Measurements from ENCODE around the gene ENOX2.
"Not testable (repeated sequence)": the region's sequence is repeated elsewhere in the genome, so short reads cannot be mapped to it uniquely, and the experiment has no call there.

ENOX2 gene

DNA sequence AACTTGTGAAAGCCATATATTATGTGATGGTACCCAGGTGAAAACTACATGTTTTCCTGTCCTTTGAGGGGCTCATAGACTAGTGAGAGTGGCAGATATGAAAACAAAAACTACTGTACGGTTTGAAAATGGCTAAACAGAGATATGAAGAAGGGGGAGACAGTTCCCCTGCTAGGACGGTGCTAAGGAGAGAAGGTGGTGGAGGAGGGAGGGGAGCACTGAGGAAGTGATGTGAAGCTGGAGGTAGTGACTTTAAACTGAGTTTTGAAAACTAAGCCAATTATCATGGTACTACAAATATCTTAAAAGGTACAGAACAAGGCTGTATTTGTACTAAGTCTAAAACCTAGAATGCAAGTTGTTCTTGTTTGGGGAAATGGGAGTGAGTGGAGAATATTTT, 188.3 kb downstream of the ENOX2 start:
- Histone ChIP-seq H3K9me3 (ENCODE audit: low read length) (no peaks in the 10 kb centered on the region), H2AFZ (ENCODE audit: low read depth, low read length) (no peak overlapping the region), H3K27me3 (ENCODE audit: insufficient read depth, low read length) (peaks cover 2% of the 10 kb centered on the region), H3K4me1 (ENCODE audit: insufficient read depth, low read length) (peaks cover 31% of the 10 kb centered on the region), H3K4me3 (ENCODE audit: low read length) (no peak overlapping the region), H3K36me3 (ENCODE audit: insufficient read depth, low read length) (no peaks in the 10 kb centered on the region)

DNA sequence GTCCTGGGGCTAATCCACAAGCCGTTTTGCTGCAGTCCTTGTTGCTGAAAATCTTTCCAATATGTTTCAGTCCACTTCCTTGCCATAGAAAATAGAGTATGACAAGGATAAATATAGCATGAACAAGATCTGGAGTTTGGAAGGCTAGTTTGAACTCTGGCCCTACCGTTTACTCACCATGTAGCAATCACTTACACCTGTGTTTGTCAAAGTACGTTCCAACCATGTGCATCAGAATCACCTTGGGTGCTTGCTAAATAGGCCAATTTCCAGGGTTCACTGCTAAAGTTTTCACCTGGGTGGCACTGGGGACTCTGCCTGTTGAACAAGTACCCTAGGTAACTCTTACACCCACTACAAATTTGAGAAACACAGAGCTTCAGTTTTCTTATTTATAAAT, 188.9 kb downstream of the ENOX2 start:
- H3K4me3 ChIP-seq (ENCODE audit: low read length): no peak overlapping the region
- peaks cover 2% of the 10 kb centered on the region for H3K27me3 ChIP-seq (ENCODE audit: insufficient read depth, low read length)
- H2AFZ ChIP-seq (ENCODE audit: low read depth, low read length): no peak overlapping the region
- H3K4me1 ChIP-seq (ENCODE audit: insufficient read depth, low read length): peaks cover 26% of the 10 kb centered on the region
- H3K36me3 ChIP-seq (ENCODE audit: insufficient read depth, low read length): no peaks in the 10 kb centered on the region
- no peaks in the 10 kb centered on the region for H3K9me3 ChIP-seq (ENCODE audit: low read length)

GRCh38 chrX:130709178-130709577, 193.8 kb downstream of the ENOX2 start:
- H2AFZ ChIP-seq (ENCODE audit: low read depth, low read length); H3K4me1 ChIP-seq (ENCODE audit: insufficient read depth, low read length); H3K4me3 ChIP-seq (ENCODE audit: low read length); H3K36me3 ChIP-seq (ENCODE audit: insufficient read depth, low read length); H3K9me3 ChIP-seq (ENCODE audit: low read length); H3K27me3 ChIP-seq (ENCODE audit: insufficient read depth, low read length): not testable (repeated sequence)

DNA sequence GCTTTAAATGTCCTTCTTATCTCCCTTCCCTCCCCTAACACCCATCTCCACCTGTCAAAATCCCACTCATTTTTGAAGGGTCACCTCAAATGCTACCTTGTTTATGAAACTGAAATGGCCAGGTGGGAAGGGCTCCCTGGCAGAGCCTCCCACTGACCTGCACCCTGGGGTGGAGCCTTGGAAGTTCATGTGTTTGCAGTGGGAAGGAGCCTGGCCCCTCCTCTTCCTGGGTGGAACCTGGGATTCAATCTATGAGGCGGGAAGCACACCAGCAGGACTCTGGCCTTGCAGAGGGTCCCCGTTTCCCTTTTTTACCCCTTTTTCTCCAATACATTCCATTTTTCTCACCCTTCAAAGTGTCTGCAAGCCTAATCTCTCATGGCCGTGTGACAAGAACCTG, 197.4 kb downstream of the ENOX2 start:
- Histone ChIP-seq H3K27me3 (ENCODE audit: insufficient read depth, low read length) (no peaks in the 10 kb centered on the region), H3K4me3 (ENCODE audit: low read length) (no peak overlapping the region), H3K9me3 (ENCODE audit: low read length) (no peaks in the 10 kb centered on the region), H3K4me1 (ENCODE audit: insufficient read depth, low read length) (no peaks in the 10 kb centered on the region), H2AFZ (ENCODE audit: low read depth, low read length) (no peak overlapping the region), H3K36me3 (ENCODE audit: insufficient read depth, low read length) (no peaks in the 10 kb centered on the region)

GRCh38 chrX:130704053-130705038, 198.7 kb downstream of the ENOX2 start:
- no peak overlapping the region for H2AFZ ChIP-seq (ENCODE audit: low read depth, low read length)
- no peak overlapping the region for H3K4me3 ChIP-seq (ENCODE audit: low read length)
- no peaks in the 10 kb centered on the region for H3K27me3 ChIP-seq (ENCODE audit: insufficient read depth, low read length)
- no peaks in the 10 kb centered on the region for H3K36me3 ChIP-seq (ENCODE audit: insufficient read depth, low read length)
- H3K4me1 ChIP-seq (ENCODE audit: insufficient read depth, low read length): no peaks in the 10 kb centered on the region
- no peaks in the 10 kb centered on the region for H3K9me3 ChIP-seq (ENCODE audit: low read length)

GRCh38 chrX:130702867-130703707, 199.9 kb downstream of the ENOX2 start:
- H3K36me3 ChIP-seq (ENCODE audit: insufficient read depth, low read length): no peaks in the 10 kb centered on the region
- H3K27me3 ChIP-seq (ENCODE audit: insufficient read depth, low read length): no peaks in the 10 kb centered on the region
- no peak overlapping the region for H2AFZ ChIP-seq (ENCODE audit: low read depth, low read length)
- no peaks in the 10 kb centered on the region for H3K9me3 ChIP-seq (ENCODE audit: low read length)
- H3K4me1 ChIP-seq (ENCODE audit: insufficient read depth, low read length): no peaks in the 10 kb centered on the region
- no peak overlapping the region for H3K4me3 ChIP-seq (ENCODE audit: low read length)

- H3K4me3 ChIP-seq (ENCODE audit: low read length): no peak overlapping the region
- no peaks in the 10 kb centered on the region for H3K9me3 ChIP-seq (ENCODE audit: low read length)
- no peaks in the 10 kb centered on the region for H3K4me1 ChIP-seq (ENCODE audit: insufficient read depth, low read length)
Observed at GRCh38 chrX:130700629-130701028, 202.4 kb downstream of the ENOX2 start.

DNA sequence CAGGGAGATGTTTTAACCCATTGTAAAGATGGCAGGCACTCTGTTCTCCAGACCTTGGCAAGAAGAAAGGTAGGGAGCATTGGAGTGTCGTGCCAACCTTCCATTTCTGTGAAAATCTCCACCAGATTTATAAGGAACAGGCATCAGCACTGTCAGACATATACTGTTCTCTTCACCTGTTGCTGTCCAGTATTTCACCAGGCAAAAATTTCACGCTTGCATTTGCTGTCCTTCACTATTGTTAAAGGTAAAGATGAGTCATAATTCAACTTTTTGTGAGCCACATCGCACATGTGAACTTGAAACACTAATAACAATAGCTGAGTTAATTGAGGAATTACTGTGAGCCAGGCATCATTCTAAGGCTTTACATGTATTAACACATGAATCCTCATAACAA, 203.4 kb downstream of the ENOX2 start:
- no peaks in the 10 kb centered on the region for H3K9me3 ChIP-seq (ENCODE audit: low read length)

More at GRCh38 chrX:130700629-130701028, 202.4 kb downstream of the ENOX2 start:
- H3K36me3 ChIP-seq (ENCODE audit: insufficient read depth, low read length): no peaks in the 10 kb centered on the region
- H2AFZ ChIP-seq (ENCODE audit: low read depth, low read length): no peak overlapping the region
- no peaks in the 10 kb centered on the region for H3K27me3 ChIP-seq (ENCODE audit: insufficient read depth, low read length)

DNA sequence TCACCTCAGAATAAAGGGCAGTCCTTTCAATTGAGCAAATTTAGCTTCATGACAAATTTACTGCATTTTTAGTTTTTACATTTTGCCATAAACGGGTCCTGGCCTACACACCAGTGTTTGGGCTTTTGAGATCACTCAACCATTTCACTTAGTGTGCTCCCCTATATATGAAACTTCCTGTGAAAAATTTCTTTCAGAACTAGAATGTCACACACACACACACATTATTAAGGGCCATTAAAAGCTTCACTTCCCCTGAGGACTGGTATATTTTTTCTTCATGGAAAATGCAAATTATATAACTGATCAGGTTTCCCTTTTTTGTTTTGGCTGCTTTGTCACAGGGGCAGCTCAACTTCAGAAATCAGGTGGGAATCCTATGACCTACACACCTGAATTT, 206.5 kb downstream of the ENOX2 start:
- Histone ChIP-seq H3K27me3 (ENCODE audit: insufficient read depth, low read length) (no peaks in the 10 kb centered on the region), H3K4me3 (ENCODE audit: low read length) (no peak overlapping the region), H2AFZ (ENCODE audit: low read depth, low read length) (no peak overlapping the region), H3K4me1 (ENCODE audit: insufficient read depth, low read length) (no peaks in the 10 kb centered on the region), H3K36me3 (ENCODE audit: insufficient read depth, low read length) (no peaks in the 10 kb centered on the region), H3K9me3 (ENCODE audit: low read length) (no peaks in the 10 kb centered on the region)

More for the DNA sequence above, 203.4 kb downstream of the ENOX2 start:
- Histone ChIP-seq H3K4me3 (ENCODE audit: low read length) (no peak overlapping the region), H3K36me3 (ENCODE audit: insufficient read depth, low read length) (no peaks in the 10 kb centered on the region), H3K4me1 (ENCODE audit: insufficient read depth, low read length) (no peaks in the 10 kb centered on the region), H2AFZ (ENCODE audit: low read depth, low read length) (no peak overlapping the region), H3K27me3 (ENCODE audit: insufficient read depth, low read length) (no peaks in the 10 kb centered on the region)

GRCh38 chrX:130695931-130696330, 207.1 kb downstream of the ENOX2 start:
- Histone ChIP-seq H3K9me3 (ENCODE audit: low read length) (no peaks in the 10 kb centered on the region), H3K4me1 (ENCODE audit: insufficient read depth, low read length) (no peaks in the 10 kb centered on the region), H2AFZ (ENCODE audit: low read depth, low read length) (no peak overlapping the region), H3K27me3 (ENCODE audit: insufficient read depth, low read length) (no peaks in the 10 kb centered on the region), H3K4me3 (ENCODE audit: low read length) (no peak overlapping the region), H3K36me3 (ENCODE audit: insufficient read depth, low read length) (no peaks in the 10 kb centered on the region)

DNA sequence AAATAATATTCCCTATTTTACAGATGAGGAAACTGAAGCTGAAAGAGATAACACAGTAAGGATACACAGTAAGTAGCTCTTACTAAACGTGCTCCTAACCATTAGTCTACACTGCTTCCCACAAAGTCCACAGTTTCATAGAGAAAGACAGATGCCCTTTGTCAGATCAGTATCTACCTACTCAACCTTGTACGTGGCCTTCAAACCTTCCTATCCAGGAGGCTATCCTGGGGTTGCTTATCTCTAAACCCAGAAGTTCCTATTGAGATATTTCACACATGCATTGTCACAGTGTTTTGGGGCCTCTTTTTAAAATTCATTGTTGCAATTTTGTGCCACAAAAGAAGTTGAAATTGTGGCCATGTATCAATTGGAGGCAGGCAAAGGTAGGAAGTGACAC, 208.0 kb downstream of the ENOX2 start:
- H3K9me3 ChIP-seq (ENCODE audit: low read length): no peaks in the 10 kb centered on the region
- H3K36me3 ChIP-seq (ENCODE audit: insufficient read depth, low read length): no peaks in the 10 kb centered on the region
- no peaks in the 10 kb centered on the region for H3K27me3 ChIP-seq (ENCODE audit: insufficient read depth, low read length)
- H2AFZ ChIP-seq (ENCODE audit: low read depth, low read length): no peak overlapping the region
- H3K4me3 ChIP-seq (ENCODE audit: low read length): no peak overlapping the region
- no peaks in the 10 kb centered on the region for H3K4me1 ChIP-seq (ENCODE audit: insufficient read depth, low read length)

DNA sequence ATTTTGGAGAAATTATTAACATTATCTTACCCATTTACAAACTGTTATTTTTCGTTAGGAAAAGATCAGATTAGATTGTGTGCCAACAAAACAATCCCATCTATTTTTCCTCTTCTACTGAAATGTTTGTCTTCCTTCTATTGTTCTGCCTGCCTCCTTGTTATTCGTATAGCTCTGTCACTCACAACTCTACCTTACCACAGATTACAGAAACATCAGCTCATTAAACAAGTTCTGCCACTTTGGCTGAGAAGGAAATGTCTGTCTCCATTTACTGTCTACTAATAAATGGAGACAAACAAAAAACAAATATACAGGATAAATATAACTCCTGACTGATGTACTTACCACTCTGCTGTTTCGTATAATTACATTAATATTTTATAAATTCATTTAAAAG, 211.4 kb downstream of the ENOX2 start:
- no peak overlapping the region for H2AFZ ChIP-seq (ENCODE audit: low read depth, low read length)
- H3K36me3 ChIP-seq (ENCODE audit: insufficient read depth, low read length): no peaks in the 10 kb centered on the region
- H3K9me3 ChIP-seq (ENCODE audit: low read length): no peaks in the 10 kb centered on the region
- H3K4me3 ChIP-seq (ENCODE audit: low read length): no peak overlapping the region
- H3K4me1 ChIP-seq (ENCODE audit: insufficient read depth, low read length): no peaks in the 10 kb centered on the region
- no peaks in the 10 kb centered on the region for H3K27me3 ChIP-seq (ENCODE audit: insufficient read depth, low read length)

DNA sequence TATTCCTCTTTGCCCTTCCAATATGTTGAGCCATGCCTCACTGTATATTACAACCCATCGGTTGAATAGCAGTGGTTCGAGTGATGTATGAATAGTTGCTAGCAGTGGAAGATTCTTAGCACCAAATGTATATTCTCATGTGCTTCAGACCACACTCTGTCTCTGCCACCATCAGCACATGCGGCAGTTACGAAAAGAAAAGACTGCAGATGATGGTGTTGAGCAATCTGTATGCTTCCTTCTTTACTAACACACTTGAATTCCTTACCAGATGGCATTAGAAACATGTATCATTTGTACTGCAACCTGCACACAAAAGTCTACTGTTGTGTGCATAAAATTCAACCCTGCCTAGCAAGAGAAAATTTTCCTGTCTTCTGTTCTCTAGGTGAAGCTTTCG, 214.6 kb downstream of the ENOX2 start:
- H3K4me1 ChIP-seq (ENCODE audit: insufficient read depth, low read length): no peaks in the 10 kb centered on the region

More for the DNA sequence above, 214.6 kb downstream of the ENOX2 start:
- Histone ChIP-seq H2AFZ (ENCODE audit: low read depth, low read length) (no peak overlapping the region), H3K27me3 (ENCODE audit: insufficient read depth, low read length) (no peaks in the 10 kb centered on the region), H3K4me3 (ENCODE audit: low read length) (no peak overlapping the region), H3K9me3 (ENCODE audit: low read length) (no peaks in the 10 kb centered on the region), H3K36me3 (ENCODE audit: insufficient read depth, low read length) (no peaks in the 10 kb centered on the region)

All from neuron (in vitro differentiated cells).